Medulla oblongata (tissue), 1 donor: Measurements from ENCODE around the gene IGLL1.
"Not testable (repeated sequence)": the region's sequence is repeated elsewhere in the genome, so short reads cannot be mapped to it uniquely, and the experiment has no call there.

Source experiments
- DNase-seq: peaks from one replicate; pipeline ENCODE4 v3.0.0-alpha.2; 2015; ENCODE audit errors: extremely low spot score

IGLL1 gene

GRCh38 chr22:23563111-23563510, 17.0 kb downstream of the IGLL1 start:
- no peak for DNase-seq

- no peak for DNase-seq
Measured at GRCh38 chr22:23562186-23562585, 17.9 kb downstream of the IGLL1 start.

GRCh38 chr22:23561025-23561510, 19.0 kb downstream of the IGLL1 start:
- not testable (repeated sequence) for DNase-seq

- not testable (repeated sequence) for DNase-seq
Measured at GRCh38 chr22:23560215-23560614, 19.9 kb downstream of the IGLL1 start.

GRCh38 chr22:23557467-23557866, 22.6 kb downstream of the IGLL1 start:
- DNase-seq = no peak

- no peak for DNase-seq
Measured at GRCh38 chr22:23557036-23557435, 23.1 kb downstream of the IGLL1 start.

- DNase-seq = no peak
Measured at GRCh38 chr22:23556026-23556620, 24.0 kb downstream of the IGLL1 start.

- no peak for DNase-seq
Measured at GRCh38 chr22:23555118-23555517, 25.0 kb downstream of the IGLL1 start.

GRCh38 chr22:23553924-23554870, 25.9 kb downstream of the IGLL1 start:
- no peak for DNase-seq

GRCh38 chr22:23553438-23553837, 26.7 kb downstream of the IGLL1 start:
- no peak for DNase-seq

GRCh38 chr22:23552573-23552972, 27.5 kb downstream of the IGLL1 start:
- DNase-seq = no peak

- DNase-seq = no peak
Measured at GRCh38 chr22:23551385-23551784, 28.7 kb downstream of the IGLL1 start.

GRCh38 chr22:23550049-23550650, 29.9 kb downstream of the IGLL1 start:
- no peak for DNase-seq

GRCh38 chr22:23549198-23549595, 30.9 kb downstream of the IGLL1 start:
- DNase-seq = no peak

GRCh38 chr22:23548501-23549197, 31.4 kb downstream of the IGLL1 start:
- DNase-seq = no peak

GRCh38 chr22:23547818-23548500, 32.1 kb downstream of the IGLL1 start:
- DNase-seq = no peak

- not testable (repeated sequence) for DNase-seq
Measured at GRCh38 chr22:23547382-23547781, 32.7 kb downstream of the IGLL1 start.

- no peak for DNase-seq
Measured at GRCh38 chr22:23544852-23545251, 35.2 kb downstream of the IGLL1 start.

- not testable (repeated sequence) for DNase-seq
Measured at GRCh38 chr22:23543506-23544000, 36.5 kb downstream of the IGLL1 start.

GRCh38 chr22:23542933-23543332, 37.2 kb downstream of the IGLL1 start:
- no peak for DNase-seq

- DNase-seq = not testable (repeated sequence)
Measured at GRCh38 chr22:23542391-23542790, 37.7 kb downstream of the IGLL1 start.
